Kasumi-1 (cell line): ENCODE results near the gene HIP1.
"Not testable (repeated sequence)": the region's sequence is repeated elsewhere in the genome, so short reads cannot be mapped to it uniquely, and the experiment has no call there.

ENCODE experiments used
- DNase-seq, 2 experiments: peaks; one replicate each; lab custom pipeline; 2025; lab: John Stamatoyannopoulos, UW

The HIP1 gene

DNA sequence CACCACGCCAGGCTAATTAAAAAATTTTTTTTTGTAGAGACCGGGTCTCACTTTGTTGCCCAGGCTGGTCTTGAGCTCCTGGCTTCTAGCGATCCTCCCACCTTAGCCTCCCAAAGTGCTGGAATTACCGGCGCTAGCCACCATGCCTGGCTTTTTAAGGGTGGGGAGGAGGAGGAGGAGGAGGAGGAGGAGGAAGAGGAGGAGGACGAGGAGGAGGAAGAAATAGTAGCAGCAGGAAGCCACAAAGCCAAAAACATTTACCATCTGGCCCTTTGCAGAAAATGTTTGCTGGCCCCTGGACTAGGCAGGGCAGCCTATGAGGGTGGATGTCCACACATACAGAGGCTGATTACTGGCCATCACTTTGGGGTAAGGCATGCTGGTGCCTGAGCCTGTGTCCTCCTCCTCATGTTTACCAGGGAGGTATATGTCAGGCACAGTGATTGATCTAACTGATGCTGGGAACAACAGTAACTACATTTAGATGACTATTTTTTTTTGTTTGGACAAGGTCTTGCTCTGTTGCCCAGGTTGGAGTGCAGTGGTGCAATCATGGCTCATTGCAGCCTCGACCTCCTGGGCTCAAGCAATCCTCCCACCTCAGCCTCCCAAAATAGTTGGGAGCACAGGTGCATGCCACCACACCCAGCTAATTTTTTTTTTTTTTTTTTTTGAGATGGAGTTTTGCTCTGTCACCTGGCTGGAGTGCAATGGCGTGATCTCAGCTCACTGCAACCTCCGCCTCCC lies 122.1 kb downstream of the HIP1 start:
- no peak for DNase-seq

DNA sequence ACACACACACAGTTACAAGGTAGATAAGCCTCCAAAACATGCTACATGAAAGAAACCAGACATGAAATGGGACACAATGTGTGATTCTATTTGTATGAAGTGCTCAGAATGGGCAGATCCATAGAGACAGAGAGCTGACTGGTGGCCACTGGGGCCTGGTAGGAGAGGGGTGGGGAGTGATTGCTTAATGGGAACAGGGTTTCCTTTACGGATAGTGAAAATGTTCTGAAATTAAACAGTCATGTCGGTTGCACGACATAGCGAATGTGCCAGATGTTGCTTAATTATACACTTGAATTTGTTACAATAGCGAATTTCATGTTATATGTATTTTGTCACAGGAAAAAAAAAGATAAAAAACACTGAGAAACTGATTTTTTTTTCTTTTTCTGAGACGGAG lies 124.3 kb downstream of the HIP1 start:
- no peak for DNase-seq

DNA sequence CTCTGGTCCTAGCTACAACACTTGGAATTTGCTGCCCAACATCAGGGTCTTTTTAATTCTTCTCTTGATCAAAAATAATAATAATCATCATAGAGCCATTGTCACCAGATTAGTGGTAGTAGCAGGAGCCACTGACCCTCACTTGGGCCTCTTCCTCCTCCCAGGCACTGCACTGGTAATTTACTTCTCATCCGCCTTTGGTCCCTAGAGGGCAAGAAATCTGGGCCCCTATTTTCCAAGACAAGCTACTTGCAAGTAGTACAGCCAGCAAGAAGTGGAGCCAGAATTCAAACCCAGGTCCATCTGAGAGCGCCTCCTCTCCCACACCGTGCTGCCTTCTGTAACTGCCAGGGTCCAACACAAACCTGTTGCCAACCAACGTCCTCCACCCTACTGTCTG lies 125.4 kb downstream of the HIP1 start:
- DNase-seq: no peak

DNA sequence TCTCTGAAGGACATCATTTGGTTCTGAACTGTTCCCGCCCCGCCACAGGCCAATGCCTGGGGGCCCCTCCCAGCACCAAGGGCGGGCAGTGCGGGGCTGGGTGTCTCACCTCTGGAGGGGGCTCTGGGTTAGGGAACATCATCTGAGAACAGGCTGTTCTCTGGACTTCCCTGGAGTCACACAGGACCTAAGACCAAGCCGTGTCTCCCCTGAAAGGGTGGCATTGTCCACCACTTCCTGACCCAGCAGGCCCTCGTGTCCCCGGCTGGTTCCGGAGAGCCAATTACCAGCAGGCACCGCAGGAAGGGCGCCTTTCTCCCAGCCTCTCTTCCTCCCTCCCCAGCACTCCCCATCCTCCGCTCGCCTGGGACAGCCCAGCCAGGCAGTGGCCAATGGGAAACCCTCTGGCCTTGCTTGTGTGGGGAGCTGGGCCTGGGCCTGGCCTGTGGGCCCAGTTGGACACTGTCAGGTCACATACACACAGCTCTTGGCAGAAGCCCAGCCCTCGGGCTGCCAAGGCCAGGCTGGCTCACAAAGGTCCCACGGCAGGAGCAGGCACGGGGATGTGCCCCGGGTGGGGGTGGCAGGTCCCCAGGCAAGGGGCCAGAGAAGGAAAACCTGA lies 127.1 kb downstream of the HIP1 start:
- no peak for DNase-seq

DNA sequence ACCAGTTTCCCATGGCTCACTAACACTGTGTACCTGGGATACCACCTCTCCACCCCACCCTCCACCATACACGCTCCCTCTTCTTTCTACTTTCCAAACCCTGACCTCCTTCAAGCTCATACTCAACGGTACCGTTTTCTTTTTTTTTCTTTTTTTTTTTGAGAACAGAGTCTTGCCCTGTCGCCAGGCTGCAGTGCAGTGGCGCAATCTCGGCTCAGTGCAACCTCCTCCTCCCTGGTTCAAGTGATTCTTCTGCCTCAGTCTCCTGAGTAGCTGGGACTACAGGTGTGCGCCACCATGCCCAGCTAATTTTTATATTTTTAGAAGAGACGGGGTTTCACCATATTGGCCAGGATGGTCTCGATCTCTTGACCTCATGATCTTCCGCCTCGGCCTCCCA lies 129.3 kb downstream of the HIP1 start:
- not testable (repeated sequence) for DNase-seq

DNA sequence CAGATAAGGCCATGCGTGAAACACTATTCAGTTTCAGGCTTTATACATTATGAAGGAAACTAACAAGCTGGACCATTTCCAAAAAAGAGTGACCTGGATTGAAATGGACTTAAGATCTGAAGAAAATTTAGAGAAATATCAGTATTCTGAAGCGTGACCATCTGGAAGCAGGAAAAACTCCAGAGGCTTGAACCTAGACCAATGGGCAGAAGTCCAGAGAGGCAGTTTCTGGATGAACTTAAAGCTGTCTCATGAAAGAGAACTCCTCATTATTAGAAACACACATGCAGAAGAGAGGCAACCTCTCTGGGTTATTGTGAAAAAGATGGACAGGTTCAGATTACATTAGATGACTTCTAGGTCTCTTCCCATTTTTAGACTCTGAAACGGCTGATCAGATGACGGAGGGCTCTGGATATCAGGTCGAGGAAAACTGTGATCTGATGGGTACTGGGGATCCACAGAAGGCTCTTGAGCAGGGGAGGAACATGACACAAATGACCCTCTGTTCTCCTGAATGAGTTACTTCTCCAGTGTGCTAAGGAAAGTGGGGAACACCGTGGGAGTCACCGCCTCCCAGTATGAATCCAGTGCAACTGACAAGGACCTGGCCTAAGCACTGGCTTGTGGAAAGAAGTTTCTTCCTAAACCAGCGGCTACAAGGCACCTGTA lies 130.2 kb downstream of the HIP1 start:
- DNase-seq: no peak

DNA sequence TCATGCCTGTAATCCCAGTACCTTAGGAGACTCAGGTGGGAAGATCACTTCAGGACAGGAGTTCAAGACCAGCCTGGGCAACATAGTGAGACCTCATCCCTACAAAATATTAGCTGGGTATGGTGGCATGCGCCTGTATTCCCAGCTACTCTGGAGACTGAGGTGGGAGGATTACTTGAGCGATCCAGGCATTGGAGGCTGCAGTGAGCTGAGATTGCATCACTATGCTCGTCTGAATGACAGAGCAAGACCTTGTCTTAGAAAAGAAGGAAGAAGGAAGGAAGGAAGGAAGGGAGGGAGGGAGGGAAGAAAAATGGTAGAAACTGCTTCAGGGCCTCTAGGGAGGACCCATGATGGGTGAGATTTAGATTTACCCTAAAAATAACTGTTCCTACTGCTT lies 134.3 kb downstream of the HIP1 start:
- DNase-seq: no peak

DNA sequence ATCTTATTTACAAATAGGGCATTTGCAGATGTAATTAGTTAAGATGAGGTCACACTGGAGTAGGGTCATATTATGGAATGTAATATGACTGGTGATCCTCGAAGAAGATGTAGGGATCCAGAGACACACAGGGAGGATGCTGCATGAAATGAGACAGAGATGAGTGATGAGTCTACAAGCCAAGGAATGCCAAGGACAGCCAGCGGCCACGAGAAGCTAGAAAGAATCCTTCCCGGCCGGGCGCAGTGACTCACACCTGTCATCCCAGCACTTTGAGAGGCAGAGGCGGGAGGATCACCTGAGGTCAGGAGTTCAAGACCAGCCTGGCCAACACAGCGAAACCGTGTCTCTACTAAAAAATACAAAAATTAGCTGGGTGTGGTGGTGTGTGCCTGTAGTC lies 135.9 kb downstream of the HIP1 start:
- not testable (repeated sequence) for DNase-seq

DNA sequence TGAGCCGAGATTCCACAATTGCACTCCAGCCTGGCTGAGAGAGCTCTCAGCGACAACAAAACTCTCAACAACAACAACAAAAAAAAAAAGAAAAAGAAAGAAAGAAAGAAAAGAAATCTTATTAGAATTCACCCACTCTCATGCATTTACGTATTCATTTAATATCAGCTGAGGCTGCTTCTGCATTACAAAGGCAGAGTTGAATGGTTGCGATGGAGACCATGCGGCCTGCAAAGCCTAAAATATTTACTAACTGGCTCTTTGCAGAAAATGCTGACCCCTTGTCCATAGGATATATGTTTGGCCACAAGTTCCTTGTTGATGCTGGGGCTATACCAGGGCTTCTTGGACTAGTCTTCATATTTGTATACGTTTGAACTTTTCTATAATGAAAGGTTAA lies 137.2 kb downstream of the HIP1 start:
- no peak for DNase-seq

DNA sequence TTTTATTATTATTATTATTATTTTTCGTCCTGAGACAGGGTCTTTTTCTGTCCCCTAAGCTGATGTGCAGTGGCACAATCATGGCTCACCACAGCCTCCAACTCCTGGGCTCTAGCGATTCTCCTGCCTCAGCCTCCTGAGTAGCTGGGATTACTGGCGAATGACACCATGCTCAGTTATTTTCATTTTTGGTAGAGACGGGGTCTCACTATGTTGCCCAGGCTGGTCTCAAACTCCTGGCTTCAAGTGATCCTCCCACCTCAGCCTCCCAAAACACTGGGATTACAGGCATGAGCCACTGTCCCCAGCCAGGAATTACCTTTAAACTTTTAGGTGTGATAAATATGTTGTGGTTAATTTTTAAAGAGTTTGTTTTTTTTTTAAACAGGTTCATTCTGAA lies 138.0 kb downstream of the HIP1 start:
- DNase-seq: not testable (repeated sequence)

DNA sequence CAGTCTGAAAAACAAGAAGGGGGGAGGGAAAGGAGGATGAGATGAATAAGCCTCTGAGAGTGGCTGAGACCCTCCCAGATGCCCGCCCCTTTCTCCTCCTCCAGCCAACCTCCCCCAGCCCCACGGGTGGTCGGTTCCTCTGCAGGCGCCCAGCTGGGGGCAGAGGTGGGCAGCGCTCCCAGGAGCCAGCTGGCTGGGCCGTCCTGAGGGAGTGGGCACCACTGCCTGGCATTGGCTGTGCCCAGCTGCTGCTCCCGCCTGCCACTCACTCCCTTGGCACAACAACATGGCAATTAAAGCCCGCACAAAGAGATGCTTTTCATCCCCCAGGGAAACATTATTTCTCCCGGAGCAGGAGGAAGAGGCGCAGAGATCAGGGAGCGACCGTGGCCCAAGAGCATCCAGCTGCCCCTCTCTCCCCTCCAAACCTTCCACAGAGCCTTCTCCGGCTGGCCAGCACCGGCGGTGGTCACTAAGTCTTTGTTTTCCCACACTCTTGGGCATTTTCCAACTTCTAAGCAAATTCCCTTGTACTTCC lies 139.4 kb downstream of the HIP1 start:
- DNase-seq: no peak

DNA sequence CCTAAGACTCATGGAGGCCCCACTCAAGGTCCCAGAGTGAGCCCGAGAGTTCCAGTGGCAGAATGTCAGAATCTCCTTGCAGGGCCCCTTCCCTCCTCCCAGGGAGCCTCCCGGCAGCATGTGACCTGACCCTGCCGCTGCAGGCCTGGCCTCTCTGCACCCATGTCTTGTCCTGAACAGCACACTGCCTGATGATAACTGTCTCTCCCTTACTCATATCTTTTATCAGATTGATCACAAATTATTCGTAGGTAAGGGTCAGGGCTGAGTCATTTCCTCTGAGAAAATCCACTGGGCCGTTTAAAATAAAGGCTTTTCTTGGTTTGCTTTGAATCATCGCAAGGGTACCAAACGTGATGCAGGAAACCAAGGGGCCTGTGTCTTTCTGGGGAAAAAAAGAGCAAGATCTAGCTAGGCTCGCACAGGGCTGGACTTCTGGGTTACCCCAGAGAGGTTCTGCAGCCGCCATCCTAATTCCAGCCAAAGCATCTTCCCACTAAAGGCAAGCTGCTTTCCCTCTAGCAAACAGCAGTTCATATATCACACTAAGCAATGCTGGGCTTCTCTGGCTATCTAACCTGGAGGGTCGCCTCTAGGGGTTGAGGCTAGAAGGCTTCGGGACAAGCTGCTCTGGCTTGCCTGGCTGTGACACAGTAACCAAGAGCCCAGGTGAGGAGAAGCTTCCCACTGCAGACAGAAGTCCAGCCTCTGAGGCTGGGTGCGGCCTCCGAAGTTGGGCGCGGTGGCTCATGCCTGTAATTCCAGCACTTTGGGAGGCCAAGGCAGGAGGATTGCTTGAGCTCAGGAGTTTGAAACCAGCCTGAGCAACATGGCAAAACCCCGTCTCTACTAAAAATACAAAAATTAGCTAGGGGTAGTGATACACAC lies 141.8 kb downstream of the HIP1 start:
- DNase-seq: no peak

DNA sequence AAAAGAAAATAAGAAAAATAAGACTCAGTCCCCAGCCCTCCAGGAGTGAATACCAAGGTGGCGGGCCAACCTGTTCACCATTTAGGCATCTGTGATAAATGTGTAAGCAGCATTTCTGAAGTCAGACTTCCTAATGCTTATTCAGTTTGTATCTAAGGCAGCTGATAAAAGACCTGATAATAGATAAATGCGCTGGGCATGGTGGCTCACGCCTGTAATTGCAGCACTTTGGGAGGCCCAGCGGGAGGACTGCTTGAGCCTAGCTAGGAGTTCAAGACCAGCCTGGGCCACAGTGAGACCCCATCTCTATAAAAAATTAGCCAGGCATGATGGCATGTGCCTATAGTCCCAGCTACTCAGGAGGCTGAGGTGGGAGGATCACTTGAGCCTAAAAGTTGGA lies 143.0 kb downstream of the HIP1 start:
- no peak for DNase-seq

DNA sequence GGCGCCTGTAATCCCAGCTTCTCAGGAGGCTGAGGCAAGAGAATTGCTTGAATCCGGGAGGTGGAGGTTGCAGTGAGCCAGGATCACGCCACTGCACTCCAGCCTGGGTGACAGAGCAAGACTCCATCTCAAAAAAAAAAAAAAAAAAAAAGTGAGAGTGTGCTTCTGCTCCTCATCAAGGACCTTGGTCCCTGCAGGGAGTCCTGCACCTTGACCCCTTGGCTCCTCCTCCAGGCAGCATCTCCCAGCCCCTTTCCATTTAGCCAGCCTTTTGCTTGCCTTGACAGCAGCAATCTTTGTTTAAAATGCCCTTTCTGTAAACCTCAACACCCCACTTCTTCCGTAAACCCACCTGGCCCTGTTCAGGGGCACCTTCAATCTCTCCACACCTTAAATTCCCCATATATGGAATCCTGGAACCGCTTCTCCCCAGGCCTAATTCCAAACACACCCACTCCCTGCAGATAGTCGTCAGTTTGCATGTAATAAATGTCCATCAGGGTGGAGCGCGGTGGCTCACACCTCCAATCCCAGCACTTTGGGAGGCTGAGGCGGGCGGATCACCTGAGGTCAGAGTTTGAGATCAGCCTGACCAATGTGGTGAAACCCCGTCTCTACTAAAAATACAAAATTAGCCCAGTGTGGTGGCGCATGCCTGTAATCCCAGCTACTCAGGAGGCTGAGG lies 145.1 kb downstream of the HIP1 start:
- not testable (repeated sequence) for DNase-seq

DNA sequence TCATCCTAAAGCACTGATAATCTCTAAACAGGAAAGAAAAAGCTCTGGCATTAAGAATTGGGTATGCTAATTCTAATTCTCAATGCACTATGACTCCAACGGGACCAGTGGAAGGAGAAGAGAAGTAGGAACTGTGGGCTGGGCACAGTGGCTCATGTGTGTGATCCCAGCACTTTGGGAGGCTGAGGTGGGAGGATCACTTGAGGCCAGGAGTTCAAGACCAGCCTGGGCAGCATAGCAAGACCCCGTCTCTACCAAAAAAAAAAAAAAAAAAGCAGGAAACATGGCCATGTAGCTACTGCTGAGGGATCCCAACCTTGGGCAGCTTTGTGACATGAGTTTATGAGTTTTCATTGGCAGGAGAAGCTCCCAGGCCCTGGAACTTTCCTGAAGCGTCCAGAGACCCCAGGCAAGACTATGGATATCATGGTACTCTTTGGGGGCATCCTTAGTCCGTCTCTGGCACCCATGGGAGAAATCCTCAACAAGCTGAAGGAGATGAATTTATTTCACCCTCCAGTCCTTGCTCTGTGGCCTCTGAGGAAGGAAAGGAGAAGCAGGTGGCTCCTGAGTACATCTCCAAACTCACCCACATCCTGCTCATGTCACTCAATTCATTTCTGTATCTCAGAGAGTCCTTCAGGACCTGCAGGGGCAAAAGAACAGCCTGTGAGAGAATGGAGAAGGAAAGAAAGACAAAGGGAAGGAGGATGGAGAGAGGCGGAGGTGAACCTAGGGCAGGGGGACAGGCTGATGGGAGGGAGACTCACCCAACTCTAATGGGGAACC lies 147.1 kb downstream of the HIP1 start:
- DNase-seq: peak; percentile 9 to 14

DNA sequence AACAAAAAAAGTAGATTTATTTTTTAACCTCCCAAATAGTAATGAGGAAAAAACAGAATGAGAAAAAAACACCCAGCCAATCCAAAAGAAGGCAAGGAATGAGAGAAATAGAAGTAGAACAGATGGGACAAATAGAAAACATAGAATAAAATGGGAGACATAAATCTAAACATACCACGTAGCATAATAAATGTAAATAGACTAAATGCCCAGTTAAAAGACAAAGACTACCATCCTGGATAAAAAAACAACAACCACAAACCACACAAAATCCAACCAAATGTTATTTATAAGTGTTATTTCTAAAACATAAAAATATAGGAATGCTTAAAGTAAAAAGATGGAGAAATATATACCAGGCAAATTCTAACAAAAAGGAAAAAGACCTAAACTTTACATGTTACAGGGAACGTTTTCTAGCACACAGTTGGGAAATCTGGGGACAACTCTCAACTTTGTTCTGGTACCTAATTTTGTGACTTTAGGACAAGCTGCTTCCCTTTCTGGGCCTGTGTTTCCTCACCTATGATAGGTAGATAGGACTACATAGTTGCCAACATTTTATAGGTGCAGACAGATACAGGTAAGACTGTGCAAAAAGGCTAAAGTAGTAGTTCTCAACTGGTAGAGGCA lies 148.3 kb downstream of the HIP1 start:
- DNase-seq: no peak

DNA sequence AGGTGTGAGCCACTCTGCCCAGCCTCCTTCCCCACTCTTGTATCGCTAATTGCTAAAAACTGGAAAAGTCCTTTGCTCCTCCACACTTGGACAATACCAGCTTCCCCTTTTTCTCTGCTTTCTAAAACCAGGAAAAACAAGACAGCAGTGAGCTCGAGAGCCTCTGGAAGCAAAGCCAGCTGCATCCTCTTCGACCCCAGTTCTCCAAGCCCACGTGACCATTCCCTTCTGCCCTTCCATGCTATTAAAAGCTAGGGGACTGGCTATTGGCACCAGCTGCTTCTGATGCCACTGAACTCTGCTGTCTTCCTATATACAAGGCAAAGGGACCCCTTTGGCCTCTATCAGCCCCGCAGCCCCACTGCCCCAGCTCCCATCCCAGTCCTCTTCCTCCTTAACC lies 154.4 kb downstream of the HIP1 start:
- peak; percentile 69 to 78 for DNase-seq

DNA sequence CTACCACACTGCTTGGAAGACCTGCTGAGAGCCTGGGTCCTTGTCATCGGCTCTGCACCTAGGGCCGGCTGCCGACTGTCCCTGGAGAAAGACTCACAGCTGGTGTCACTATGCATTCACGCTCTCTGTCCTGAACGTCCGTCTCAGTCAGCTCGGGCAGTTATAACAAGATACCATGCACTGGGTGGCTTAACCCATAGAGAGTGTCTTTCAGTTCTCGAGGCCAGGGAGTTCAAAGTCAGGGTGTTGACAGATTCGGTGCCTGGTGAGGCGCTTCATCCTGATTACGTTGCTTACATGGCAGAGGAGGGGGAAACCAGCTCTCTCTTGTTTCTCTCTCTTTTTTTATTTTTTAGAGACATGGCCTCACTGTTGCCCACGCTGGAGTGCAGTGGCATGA lies 155.5 kb downstream of the HIP1 start:
- no peak for DNase-seq

DNA sequence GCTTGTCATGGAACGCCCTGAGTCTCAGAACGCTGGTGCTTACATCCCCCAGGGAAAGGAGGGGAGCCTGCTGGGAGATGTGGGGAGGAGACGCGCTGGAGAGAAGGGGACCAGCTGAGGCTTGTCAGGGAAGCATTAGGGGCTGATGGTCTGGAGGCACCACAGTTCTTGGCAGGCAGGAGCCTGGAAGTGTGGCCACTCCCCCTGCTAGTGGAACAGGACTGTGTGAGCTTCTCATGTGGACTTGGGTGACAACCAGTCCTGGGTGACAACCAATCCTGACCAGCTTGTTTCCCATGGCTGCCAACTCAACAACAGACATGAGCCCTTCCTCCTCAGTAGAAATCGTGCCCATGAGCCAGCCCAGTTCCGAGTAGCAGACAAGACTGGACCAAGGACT lies 158.8 kb downstream of the HIP1 start:
- DNase-seq: no peak

DNA sequence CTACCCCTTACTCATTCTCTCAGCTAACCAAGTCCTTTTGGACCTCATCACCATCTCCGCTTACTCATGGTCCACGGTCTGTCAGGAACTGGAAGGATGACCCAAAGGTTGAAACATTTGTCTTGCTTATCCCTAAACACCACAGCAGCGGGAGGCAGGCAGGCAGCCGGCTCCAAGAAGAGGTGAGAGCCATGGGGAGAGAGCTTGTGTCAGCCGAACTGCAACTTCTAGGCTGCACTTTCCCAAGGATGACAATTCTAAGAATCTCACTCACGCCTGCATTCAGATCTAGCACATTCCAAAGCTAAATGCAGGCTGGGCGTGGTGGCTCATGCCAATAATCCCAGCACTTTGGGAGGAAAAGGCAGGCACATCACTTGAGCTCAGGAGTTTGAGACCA lies 160.7 kb downstream of the HIP1 start:
- DNase-seq: no peak
